Kidney epithelial cell (primary cell): ENCODE data around the gene IGF2. TPM values are rescaled to one million over a fixed set of nuclear protein-coding genes. Genes with fewer than 3 reads are reported as not detected.

Experiments used
- DNase-seq: peaks from one replicate; pipeline ENCODE4 v3.0.0-alpha.2; 2010; ENCODE audit warnings: low read depth
- H3K27me3 ChIP-seq: 2 replicates; pipeline ENCODE4 v1.6.0; 2011; ENCODE audit warnings: low read length; ENCODE audit not compliant: control insufficient read depth, insufficient read depth
- H3K36me3 ChIP-seq: 2 replicates; pipeline ENCODE4 v1.5.1; 2011; ENCODE audit warnings: low read length; ENCODE audit not compliant: control insufficient read depth, insufficient read depth
- H3K4me3 ChIP-seq: 2 replicates; pipeline ENCODE4 v1.5.1; 2011; ENCODE audit warnings: low read depth, mild to moderate bottlenecking, control low read depth, low read length
- total RNA-seq: library from RNA; depleted of rRNA; stranded (reverse); fragments of >200 nt; gene quantifications from 2 replicates; pipeline ENCODE4 v1.2.3, GENCODE V29; 2015
- TF ChIP-seq, protein P1 (sequence below): IDR thresholded peaks from 2 replicates; pipeline ENCODE4 v1.5.1; 2011; ENCODE audit warnings: mild to moderate bottlenecking, moderate library complexity, low read length, control low read depth, inconsistent platforms; ENCODE audit not compliant: insufficient read depth, poor library complexity, severe bottlenecking

IGF2 gene
- total RNA-seq, 1 donor from 2014 or later: 8.7 TPM

DNA sequence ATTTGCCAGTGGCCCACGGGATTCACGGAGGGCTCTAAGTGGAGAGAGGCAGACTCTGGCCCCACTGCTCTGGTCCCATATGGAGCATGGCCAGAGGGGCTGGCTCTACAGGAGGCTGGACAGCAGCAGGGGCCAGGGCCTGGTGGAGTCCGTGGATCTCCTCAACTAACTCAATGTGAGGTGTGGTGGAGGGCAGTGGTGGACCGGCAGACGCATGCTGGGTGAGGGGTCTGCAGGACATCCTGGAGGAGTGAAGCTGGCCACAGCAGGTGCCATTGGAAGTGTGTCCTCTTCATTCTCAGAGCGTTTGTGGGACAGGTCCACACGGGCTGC, 15.6 kb downstream of the IGF2 start:
- DNase-seq: no peak
- peaks cover 17% of the 10 kb centered on the region for H3K27me3 ChIP-seq
- H3K4me3 ChIP-seq: no peak overlapping the region
- TF ChIP-seq, protein P1, sequence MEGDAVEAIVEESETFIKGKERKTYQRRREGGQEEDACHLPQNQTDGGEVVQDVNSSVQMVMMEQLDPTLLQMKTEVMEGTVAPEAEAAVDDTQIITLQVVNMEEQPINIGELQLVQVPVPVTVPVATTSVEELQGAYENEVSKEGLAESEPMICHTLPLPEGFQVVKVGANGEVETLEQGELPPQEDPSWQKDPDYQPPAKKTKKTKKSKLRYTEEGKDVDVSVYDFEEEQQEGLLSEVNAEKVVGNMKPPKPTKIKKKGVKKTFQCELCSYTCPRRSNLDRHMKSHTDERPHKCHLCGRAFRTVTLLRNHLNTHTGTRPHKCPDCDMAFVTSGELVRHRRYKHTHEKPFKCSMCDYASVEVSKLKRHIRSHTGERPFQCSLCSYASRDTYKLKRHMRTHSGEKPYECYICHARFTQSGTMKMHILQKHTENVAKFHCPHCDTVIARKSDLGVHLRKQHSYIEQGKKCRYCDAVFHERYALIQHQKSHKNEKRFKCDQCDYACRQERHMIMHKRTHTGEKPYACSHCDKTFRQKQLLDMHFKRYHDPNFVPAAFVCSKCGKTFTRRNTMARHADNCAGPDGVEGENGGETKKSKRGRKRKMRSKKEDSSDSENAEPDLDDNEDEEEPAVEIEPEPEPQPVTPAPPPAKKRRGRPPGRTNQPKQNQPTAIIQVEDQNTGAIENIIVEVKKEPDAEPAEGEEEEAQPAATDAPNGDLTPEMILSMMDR: no peak
- no peaks in the 10 kb centered on the region for H3K36me3 ChIP-seq

GRCh38 chr11:2122907-2123627, 16.1 kb downstream of the IGF2 start:
- no peak for DNase-seq
- Histone ChIP-seq H3K4me3 (no peak overlapping the region), H3K36me3 (no peaks in the 10 kb centered on the region), H3K27me3 (peaks cover 17% of the 10 kb centered on the region)
- TF ChIP-seq, protein P1: no peak

DNA sequence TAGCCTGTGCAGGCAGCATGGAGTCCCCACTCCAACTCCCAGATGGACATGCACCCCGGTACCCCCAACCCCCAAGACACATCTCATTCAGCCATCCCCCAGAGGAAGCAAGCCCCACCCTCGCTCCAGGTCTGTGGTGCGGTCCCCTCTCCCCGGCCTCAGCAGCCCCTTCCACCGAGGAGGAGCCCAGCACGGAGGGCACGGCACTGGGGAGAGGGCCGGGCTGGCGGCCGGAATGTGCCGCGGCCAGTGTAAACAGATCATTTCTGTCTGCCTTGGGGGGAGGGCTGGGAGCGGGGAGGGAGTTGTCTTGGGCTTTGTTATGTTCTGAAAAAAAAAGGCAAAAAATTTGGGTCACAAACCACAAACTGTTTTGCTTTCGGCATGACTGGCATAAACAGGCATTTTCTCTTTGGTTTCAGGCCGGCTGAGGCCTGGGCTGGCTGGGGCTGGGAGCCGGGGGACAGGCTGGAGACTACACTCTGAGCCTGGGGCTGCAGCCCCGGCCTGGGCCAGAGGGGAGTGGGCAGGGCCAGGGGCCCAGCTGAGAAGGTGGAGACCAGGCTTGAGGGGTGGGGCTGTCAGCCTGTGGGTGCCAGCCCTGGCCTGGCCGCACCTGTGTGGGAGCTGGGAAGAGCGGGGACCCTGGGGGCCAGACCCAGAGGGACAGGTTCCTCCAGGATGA, 16.8 kb downstream of the IGF2 start:
- DNase-seq: no peak
- TF ChIP-seq, protein P1: no peak
- Histone ChIP-seq H3K36me3 (no peaks in the 10 kb centered on the region), H3K27me3 (peaks cover 14% of the 10 kb centered on the region), H3K4me3 (no peak overlapping the region)

GRCh38 chr11:2121227-2122130, 17.7 kb downstream of the IGF2 start:
- DNase-seq: no peak
- TF ChIP-seq, protein P1: no peak
- Histone ChIP-seq H3K4me3 (no peak overlapping the region), H3K27me3 (peaks cover 14% of the 10 kb centered on the region), H3K36me3 (no peaks in the 10 kb centered on the region)

GRCh38 chr11:2120359-2121100, 18.7 kb downstream of the IGF2 start:
- H3K36me3 ChIP-seq: no peaks in the 10 kb centered on the region
- TF ChIP-seq, protein P1: no peak
- DNase-seq: no peak
- H3K27me3 ChIP-seq: peaks cover 14% of the 10 kb centered on the region
- H3K4me3 ChIP-seq: no peak overlapping the region
